ENCODE measurements around the gene PARD6A.
A peak's percentile ranks its signal among the peaks of the same experiment; 100 is the strongest.

Gene PARD6A

GRCh38 chr16:67666032-67666551 lies 5.3 kb downstream of the PARD6A start:
- Histone ChIP-seq H3K36me3 (ENCODE audit: control insufficient read depth in 1 of 2, insufficient read depth in 2 of 2, low read depth in 1 of 2, low read length in 2 of 2) (peaks cover 25 to 27% of the 10 kb centered on the region in 2 experiments), H2AFZ (ENCODE audit: low read depth, low read length) (peak overlapping the region; percentile 62), H2BK12ac (ENCODE audit: low read length in 2 of 2) (no peak overlapping the region), H3K23ac (ENCODE audit: low read length in 2 of 2) (no peak overlapping the region), H4K91ac (ENCODE audit: low read length) (no peak overlapping the region), H3K18ac (ENCODE audit: low read depth in 1 of 2, low read length in 2 of 2) (peak overlapping the region in 1 of 2 experiments; percentile 18), H2AK5ac (ENCODE audit: low read length, severe bottlenecking) (no peak overlapping the region), H3K9me3 (ENCODE audit: control insufficient read depth, low read length) (no peaks in the 10 kb centered on the region), H2BK120ac (ENCODE audit: low read depth, low read length) (no peak overlapping the region), H3K27ac (ENCODE audit: low read length, poor library complexity, severe bottlenecking) (no peak overlapping the region), H2BK15ac (ENCODE audit: low read depth, poor library complexity, severe bottlenecking) (peak overlapping the region; percentile 26), H3K9ac (ENCODE audit: low read length) (peak overlapping the region; percentile 93), H3K4ac (ENCODE audit: low read depth in 1 of 2, low read length in 2 of 2) (peak overlapping the region in 1 of 2 experiments; percentile 42), H2BK5ac (ENCODE audit: low read depth, low read length, poor library complexity, severe bottlenecking) (no peak overlapping the region), H3K4me2 (ENCODE audit: low read length, poor library complexity, severe bottlenecking) (peak overlapping the region; percentile 79), H3K27me3 (ENCODE audit: control insufficient read depth in 1 of 2, insufficient read depth in 1 of 2, low read length in 2 of 2) (no peaks in the 10 kb centered on the region), H4K8ac (ENCODE audit: low read length) (peak overlapping the region; percentile 2), H3K4me1 (ENCODE audit: control insufficient read depth, insufficient read depth, low read depth, low read length) (peaks cover 26% of the 10 kb centered on the region), H3K4me3 (ENCODE audit: insufficient read depth in 1 of 2, low read depth in 1 of 2, low read length in 2 of 2) (peak overlapping the region; percentile 73 to 85), H3K79me1 (replicated peaks; ENCODE audit: low read length, poor library complexity, severe bottlenecking) (peaks cover 3% of the 10 kb centered on the region), H3K14ac (ENCODE audit: low read length in 2 of 2) (no peak overlapping the region)
- DNase-seq, result peak; percentile 67
- 2% methylated on average over 43 of the region's 46 CpGs for WGBS

DNA sequence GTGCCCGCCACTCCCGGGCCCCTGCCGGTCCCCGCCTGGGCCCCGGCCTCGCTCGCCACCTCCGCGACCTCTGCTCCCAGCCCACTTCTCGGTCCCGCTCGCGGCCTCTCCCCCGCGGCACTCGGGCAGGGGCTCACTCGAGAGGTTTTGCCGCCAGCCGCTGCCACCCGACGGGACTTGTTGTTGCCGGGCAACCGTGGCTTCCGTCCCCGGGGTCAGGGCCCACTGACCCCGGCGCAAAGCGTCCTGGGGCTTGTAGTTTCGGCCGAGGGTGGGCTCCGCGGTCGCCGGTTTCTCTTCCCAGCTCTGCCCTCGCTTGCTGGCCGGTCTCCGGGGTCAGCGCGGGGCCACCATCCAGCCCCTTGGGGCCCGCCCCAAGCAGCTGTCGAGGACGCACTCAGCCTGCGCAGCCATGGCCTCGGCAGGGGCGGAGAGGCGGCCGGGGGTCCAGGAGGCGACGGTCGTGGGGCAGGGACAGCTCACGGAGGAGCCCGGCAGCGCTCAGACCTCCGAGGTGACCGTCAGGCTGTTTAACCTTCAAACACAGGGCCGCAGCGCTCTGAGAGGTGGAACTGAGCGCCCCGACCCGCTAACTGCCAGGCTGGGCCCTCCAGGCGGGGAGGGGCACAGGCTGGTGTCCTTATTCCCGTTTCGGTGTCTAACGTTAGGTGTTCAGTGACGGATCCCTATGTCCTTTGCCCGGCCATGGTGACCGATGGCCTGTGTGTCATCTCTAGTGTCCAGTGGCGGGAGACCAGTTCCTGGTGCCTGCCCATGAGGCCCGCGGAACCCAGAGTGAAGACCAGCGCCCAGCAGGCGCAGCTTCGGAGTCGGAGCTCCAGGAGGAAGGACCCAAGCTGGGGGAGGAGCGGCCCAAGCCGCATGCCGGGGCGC lies 6.0 kb downstream of the PARD6A start, which contains the start of the genes C16orf86 and ENKD1:
Gene C16orf86 (plus strand): TSS at position 256 of the 894 bp plus-strand sequence. CDS start 157 bp downstream, at position 413.
Gene ENKD1 (minus strand): TSS at position 192 of the 894 bp plus-strand sequence. CDS start 308 bp downstream, outside the sequence.
- no peak within 1 kb of the TSS for H2BK5ac ChIP-seq (ENCODE audit: low read depth, low read length, poor library complexity, severe bottlenecking)
- H3K23ac ChIP-seq (ENCODE audit: low read length in 2 of 2), result peak within 1 kb of the TSS in 1 of 2 experiments; percentile 27
- no peak within 1 kb of the TSS for H3K27ac ChIP-seq (ENCODE audit: low read length, poor library complexity, severe bottlenecking)
- peak within 1 kb of the TSS; percentile 73 to 85 for H3K4me3 ChIP-seq (ENCODE audit: insufficient read depth in 1 of 2, low read depth in 1 of 2, low read length in 2 of 2)
- peak within 1 kb of the TSS; percentile 98 for H4K8ac ChIP-seq (ENCODE audit: low read length)
- peak within 1 kb of the TSS in 1 of 2 experiments; percentile 73 for H2BK12ac ChIP-seq (ENCODE audit: low read length in 2 of 2)
- H2AK5ac ChIP-seq (ENCODE audit: low read length, severe bottlenecking), result no peak within 1 kb of the TSS
- H2BK15ac ChIP-seq (ENCODE audit: low read depth, poor library complexity, severe bottlenecking), result peak within 1 kb of the TSS; percentile 93
- peak within 1 kb of the TSS; percentile 93 for H3K9ac ChIP-seq (ENCODE audit: low read length)
- H3K79me1 ChIP-seq (replicated peaks; ENCODE audit: low read length, poor library complexity, severe bottlenecking), result peaks cover 3% of the 10 kb centered on the region
- peak within 1 kb of the TSS; percentile 78 for H2BK120ac ChIP-seq (ENCODE audit: low read depth, low read length)
- peak; percentile 81 for DNase-seq
- 13% methylated on average over 77 of the region's 78 CpGs for WGBS
- H3K36me3 ChIP-seq (ENCODE audit: control insufficient read depth in 1 of 2, insufficient read depth in 2 of 2, low read depth in 1 of 2, low read length in 2 of 2), result peaks cover 25 to 27% of the 10 kb centered on the region in 2 experiments
- no peaks in the 10 kb centered on the region for H3K9me3 ChIP-seq (ENCODE audit: control insufficient read depth, low read length)
- H3K4me1 ChIP-seq (ENCODE audit: control insufficient read depth, insufficient read depth, low read depth, low read length), result peaks cover 20% of the 10 kb centered on the region
- H4K91ac ChIP-seq (ENCODE audit: low read length), result peak within 1 kb of the TSS; percentile 95
- H3K27me3 ChIP-seq (ENCODE audit: control insufficient read depth in 1 of 2, insufficient read depth in 1 of 2, low read length in 2 of 2), result no peaks in the 10 kb centered on the region
- peak within 1 kb of the TSS; percentile 90 to 92 for H3K4ac ChIP-seq (ENCODE audit: low read depth in 1 of 2, low read length in 2 of 2)
- peak within 1 kb of the TSS in 1 of 2 experiments; percentile 12 for H3K14ac ChIP-seq (ENCODE audit: low read length in 2 of 2)
- H2AFZ ChIP-seq (ENCODE audit: low read depth, low read length), result peak within 1 kb of the TSS; percentile 98
- peak within 1 kb of the TSS; percentile 79 for H3K4me2 ChIP-seq (ENCODE audit: low read length, poor library complexity, severe bottlenecking)
- H3K18ac ChIP-seq (ENCODE audit: low read depth in 1 of 2, low read length in 2 of 2), result peak within 1 kb of the TSS; percentile 89 to 93

GRCh38 chr16:67667453-67667816 lies 6.7 kb downstream of the PARD6A start:
- Histone ChIP-seq H2AFZ (ENCODE audit: low read depth, low read length) (no peak overlapping the region), H4K8ac (ENCODE audit: low read length) (peak overlapping the region; percentile 98), H3K36me3 (ENCODE audit: control insufficient read depth in 1 of 2, insufficient read depth in 2 of 2, low read depth in 1 of 2, low read length in 2 of 2) (peaks cover 20 to 21% of the 10 kb centered on the region in 2 experiments), H3K27ac (ENCODE audit: low read length, poor library complexity, severe bottlenecking) (no peak overlapping the region), H3K14ac (ENCODE audit: low read length in 2 of 2) (no peak overlapping the region), H3K4ac (ENCODE audit: low read depth in 1 of 2, low read length in 2 of 2) (peak overlapping the region; percentile 24), H3K4me1 (ENCODE audit: control insufficient read depth, insufficient read depth, low read depth, low read length) (peaks cover 23% of the 10 kb centered on the region), H3K18ac (ENCODE audit: low read depth in 1 of 2, low read length in 2 of 2) (peak overlapping the region in 1 of 2 experiments; percentile 89), H2BK5ac (ENCODE audit: low read depth, low read length, poor library complexity, severe bottlenecking) (no peak overlapping the region), H3K27me3 (ENCODE audit: control insufficient read depth in 1 of 2, insufficient read depth in 1 of 2, low read length in 2 of 2) (no peaks in the 10 kb centered on the region), H4K91ac (ENCODE audit: low read length) (peak overlapping the region; percentile 28), H3K79me1 (replicated peaks; ENCODE audit: low read length, poor library complexity, severe bottlenecking) (peaks cover 5% of the 10 kb centered on the region), H3K23ac (ENCODE audit: low read length in 2 of 2) (no peak overlapping the region), H3K4me3 (ENCODE audit: insufficient read depth in 1 of 2, low read depth in 1 of 2, low read length in 2 of 2) (peak overlapping the region in 1 of 2 experiments; percentile 85), H3K4me2 (ENCODE audit: low read length, poor library complexity, severe bottlenecking) (peak overlapping the region; percentile 2), H2BK120ac (ENCODE audit: low read depth, low read length) (peak overlapping the region; percentile 78), H2BK15ac (ENCODE audit: low read depth, poor library complexity, severe bottlenecking) (peak overlapping the region; percentile 23), H2BK12ac (ENCODE audit: low read length in 2 of 2) (peak overlapping the region in 1 of 2 experiments; percentile 10), H3K9me3 (ENCODE audit: control insufficient read depth, low read length) (no peaks in the 10 kb centered on the region), H2AK5ac (ENCODE audit: low read length, severe bottlenecking) (no peak overlapping the region), H3K9ac (ENCODE audit: low read length) (peak overlapping the region; percentile 93)
- 59% methylated on average over 6 of the region's 10 CpGs for WGBS
- no peak for DNase-seq

Data from mesenchymal stem cell (in vitro differentiated cells and primary cell).